Keratinocyte (primary cell): Measurements from ENCODE around the gene PKHD1. TPM values are rescaled to one million over a fixed set of nuclear protein-coding genes. Genes with fewer than 3 reads are reported as not detected.

Experiments used
- DNase-seq: peaks from one replicate; pipeline ENCODE4 v3.0.0-alpha.2; 2011; ENCODE audit warnings: low read depth, missing footprints, low spot score
- FAIRE-seq: peaks from 2 replicates; lab custom pipeline; 2011; peaks lifted over from hg19 to GRCh38; lab: Jason Lieb, UNC
- H2AFZ ChIP-seq: 2 replicates; pipeline ENCODE4 v1.6.0; 2012; ENCODE audit warnings: low read length, control low read depth, inconsistent platforms; ENCODE audit not compliant: control insufficient read depth
- H3K27ac ChIP-seq: 2 replicates; pipeline ENCODE4 v1.5.1; 2011; ENCODE audit warnings: low read length; ENCODE audit not compliant: control insufficient read depth, insufficient read depth
- H3K27me3 ChIP-seq: 3 replicates; pipeline ENCODE4 v1.6.0; 2011; ENCODE audit warnings: low read length; ENCODE audit not compliant: control insufficient read depth, insufficient read depth; ENCODE audit errors: extremely low read depth
- H3K36me3 ChIP-seq, 2 experiments: 2 replicates in 1 of 2; 3 replicates in 1 of 2; pipeline ENCODE4 v1.5.1; 2011; ENCODE audit warnings: low read length in 2 of 2, mild to moderate bottlenecking in 1 of 2; ENCODE audit not compliant: control insufficient read depth in 2 of 2, insufficient read depth in 2 of 2; ENCODE audit errors: extremely low read depth in 1 of 2
- H3K4me1 ChIP-seq: 3 replicates; pipeline ENCODE4 v1.5.1; 2011; ENCODE audit warnings: low read length; ENCODE audit not compliant: control insufficient read depth, insufficient read depth; ENCODE audit errors: extremely low read depth
- H3K4me2 ChIP-seq: 3 replicates; pipeline ENCODE4 v1.6.0; 2011; ENCODE audit warnings: low read depth, low read length; ENCODE audit not compliant: control insufficient read depth, insufficient read depth; ENCODE audit errors: extremely low read depth
- H3K4me3 ChIP-seq, 3 experiments: fragments of 200-600 bp in 1 of 3; sonication (generic) in 1 of 3; 2 replicates in 2 of 3; 3 replicates in 1 of 3; pipeline ENCODE4 v1.5.1; 2011 to 2016; ENCODE audit warnings: low read length in 3 of 3, mild to moderate bottlenecking in 3 of 3, control low read depth in 2 of 3, inconsistent platforms in 1 of 3, low read depth in 1 of 3, mixed read lengths in 1 of 3, mixed run types in 1 of 3, moderate library complexity in 1 of 3; ENCODE audit not compliant: control insufficient read depth in 2 of 3, insufficient read depth in 2 of 3; ENCODE audit errors: extremely low read depth in 1 of 3
- H3K79me2 ChIP-seq: 2 replicates; pipeline ENCODE4 v1.6.0; 2012; ENCODE audit warnings: low read length; ENCODE audit not compliant: control insufficient read depth, insufficient read depth
- H3K9ac ChIP-seq: 3 replicates; pipeline ENCODE4 v1.6.0; 2011; ENCODE audit warnings: low read length; ENCODE audit not compliant: control insufficient read depth, insufficient read depth; ENCODE audit errors: extremely low read depth
- H3K9me1 ChIP-seq: 3 replicates; pipeline ENCODE4 v1.6.0; 2011; ENCODE audit warnings: low read length; ENCODE audit not compliant: control insufficient read depth, insufficient read depth; ENCODE audit errors: extremely low read depth
- H3K9me3 ChIP-seq: 2 replicates; pipeline ENCODE4 v1.5.1; 2012; ENCODE audit warnings: low read depth, low read length; ENCODE audit not compliant: control insufficient read depth
- H4K20me1 ChIP-seq: 3 replicates; pipeline ENCODE4 v1.6.0; 2011; ENCODE audit warnings: low read length; ENCODE audit not compliant: control insufficient read depth, insufficient read depth; ENCODE audit errors: extremely low read depth
- CTCF ChIP-seq, 3 experiments: IDR thresholded peaks in 1 of 3; conservative IDR thresholded peaks in 1 of 3; optimal IDR thresholded peaks in 1 of 3; 2 replicates in 2 of 3; 3 replicates in 1 of 3; pipeline versions ENCODE3 to v1.5.1; 2011; ENCODE audit warnings: low read length in 3 of 3, mild to moderate bottlenecking in 3 of 3, moderate library complexity in 2 of 3, control low read depth in 1 of 3, inconsistent platforms in 1 of 3; ENCODE audit not compliant: insufficient read depth in 2 of 3; ENCODE audit errors: extremely low read depth in 1 of 3
- EZH2 ChIP-seq: IDR thresholded peaks from one replicate; pipeline ENCODE4 v1.6.1; 2012; ENCODE audit warnings: inconsistent platforms, mild to moderate bottlenecking, low read length, moderate library complexity
- dilution Hi-C: fragments of 300-500 bp; cut with MboI; formaldehyde crosslinking; loops from one replicate; pipeline ENCODE4 v1.7.0; 2020; ENCODE audit warnings: low sequenced_read_pairs; ENCODE audit not compliant: extremely low pct_ligation_motif_present
- polyA plus RNA-seq, 5 experiments: library from polyadenylated mRNA; depleted of rRNA in 3 of 5; stranded (reverse) in 3 of 5; stranded (forward) in 1 of 5; unstranded in 1 of 5; fragments of >200 nt; gene quantifications; 1 replicate in 1 of 5; 2 replicates in 3 of 5; 3 replicates in 1 of 5; pipeline versions ENCODE4 v1.2.1 to v1.2.3, GENCODE V29; 2011 to 2012; ENCODE audit warnings: missing spikeins in 2 of 5, low read depth in 1 of 5, low replicate concordance in 1 of 5

PKHD1 gene
- polyA plus RNA-seq, 1 donor (not counting 4 experiments of a cell fraction or from before 2014, with no cell fraction given), result under 0.01 TPM

GRCh38 chr6:52077961-52078625, 9.3 kb downstream of the PKHD1 start:
- FAIRE-seq, result no peak
- H3K79me2 ChIP-seq, result no peaks in the 10 kb centered on the region
- no peaks in the 10 kb centered on the region for H4K20me1 ChIP-seq
- TF ChIP-seq EZH2 (no peak), CTCF (optimal IDR thresholded peaks at IDR 0.05 in 1 of 3, IDR thresholded peaks at IDR 0.05 in 1 of 3, conservative IDR thresholded peaks at IDR 0.05 in 1 of 3; ENCODE audit: extremely low read depth in 1 of 3, insufficient read depth in 2 of 3, low read length in 3 of 3) (no peak)
- H3K9ac ChIP-seq, result no peak overlapping the region
- no peak for DNase-seq
- H3K4me2 ChIP-seq, result no peak overlapping the region
- no peaks in the 10 kb centered on the region for H3K4me1 ChIP-seq
- H3K9me3 ChIP-seq, result no peaks in the 10 kb centered on the region
- no peaks in the 10 kb centered on the region for H3K36me3 ChIP-seq
- H3K9me1 ChIP-seq, result no peaks in the 10 kb centered on the region
- no peak overlapping the region for H3K4me3 ChIP-seq
- H2AFZ ChIP-seq, result no peak overlapping the region
- dilution Hi-C loops, result no loop called here
- peaks cover 4% of the 10 kb centered on the region for H3K27me3 ChIP-seq
- H3K27ac ChIP-seq, result no peak overlapping the region

DNA sequence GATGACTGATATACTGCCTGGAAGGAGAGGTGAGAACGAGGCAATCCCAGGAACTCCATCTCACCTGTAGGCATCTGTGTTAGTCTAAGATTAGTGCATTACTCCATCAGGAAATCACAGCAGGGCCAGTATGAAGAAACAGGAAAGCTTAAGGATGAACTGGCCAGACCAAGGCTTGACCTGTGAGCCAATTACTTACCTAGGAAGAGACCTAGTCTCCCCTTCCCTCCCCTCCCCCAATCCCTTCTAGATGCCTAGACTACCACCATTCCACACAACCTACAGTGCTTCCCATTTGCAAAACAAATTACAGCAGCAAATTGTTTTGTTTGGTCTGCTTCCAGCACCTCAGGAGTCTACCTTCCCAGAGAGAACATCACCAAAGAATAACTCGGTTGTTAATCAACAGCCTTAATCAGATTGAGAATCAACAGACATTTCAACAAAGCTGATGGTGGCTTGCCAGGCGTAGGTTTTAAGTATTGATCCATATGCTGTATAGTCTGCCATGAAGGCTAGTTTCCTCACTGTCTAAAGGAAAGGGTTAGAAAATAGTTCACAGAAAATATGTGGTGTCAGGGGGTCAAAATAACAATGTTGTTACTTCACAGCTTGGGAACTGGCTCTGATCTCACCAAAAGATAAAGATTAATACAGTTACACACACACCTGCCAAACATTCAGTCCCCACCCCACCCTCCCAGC, 10.1 kb downstream of the PKHD1 start:
- Histone ChIP-seq H3K9ac (no peak overlapping the region), H3K4me3 (no peak overlapping the region), H3K4me2 (no peak overlapping the region), H2AFZ (no peak overlapping the region), H3K9me3 (no peaks in the 10 kb centered on the region), H3K9me1 (no peaks in the 10 kb centered on the region), H3K27me3 (peaks cover 4% of the 10 kb centered on the region), H3K27ac (no peak overlapping the region), H4K20me1 (no peaks in the 10 kb centered on the region), H3K36me3 (no peaks in the 10 kb centered on the region), H3K79me2 (no peaks in the 10 kb centered on the region), H3K4me1 (no peaks in the 10 kb centered on the region)
- FAIRE-seq (no peak), DNase-seq (no peak)
- no peak for TF ChIP-seq EZH2
- TF ChIP-seq CTCF (optimal IDR thresholded peaks at IDR 0.05 in 1 of 3, IDR thresholded peaks at IDR 0.05 in 1 of 3, conservative IDR thresholded peaks at IDR 0.05 in 1 of 3; ENCODE audit: extremely low read depth in 1 of 3, insufficient read depth in 2 of 3, low read length in 3 of 3), result no peak
- dilution Hi-C loops, result no loop called here
